ENCODE data around the gene SORCS2. TPM values are rescaled to one million over a fixed set of nuclear protein-coding genes. Genes with fewer than 3 reads are reported as not detected.

Gene SORCS2
- polyA plus RNA-seq, 3 donors = 0.46 to 0.55 TPM; not detected in 1

DNA sequence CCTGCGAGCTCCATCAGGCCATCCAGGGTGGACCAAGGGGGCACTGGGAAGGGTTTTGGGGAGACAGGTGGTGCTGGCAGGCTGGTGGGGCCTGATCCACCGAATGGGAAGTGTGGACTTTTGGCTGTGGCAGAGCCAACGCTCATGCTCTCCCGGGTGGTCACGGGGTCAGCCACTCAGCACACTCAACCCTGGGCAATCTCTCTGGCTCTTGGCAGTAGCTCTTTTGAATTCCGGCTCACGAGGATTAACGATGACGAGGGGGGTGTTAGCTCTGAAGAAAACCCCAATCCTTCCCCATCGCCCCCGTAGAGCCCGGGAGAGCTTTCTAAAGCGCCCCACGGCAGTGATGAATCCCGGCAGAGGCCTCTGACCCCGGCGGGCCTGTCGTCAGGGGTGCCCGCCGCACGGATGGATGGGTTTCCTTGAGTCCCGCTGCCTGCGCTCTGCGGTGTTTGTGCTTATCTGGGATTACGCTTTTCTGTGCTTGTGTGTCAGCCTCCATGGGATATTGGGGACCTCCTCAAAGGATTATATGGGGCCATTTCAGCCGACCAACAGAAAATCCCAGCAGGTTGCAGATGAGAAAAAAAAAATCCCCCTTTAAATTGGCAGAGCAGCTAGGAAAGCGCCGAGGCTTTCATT lies 399.2 kb downstream of the SORCS2 start:
- TF ChIP-seq, protein P1, sequence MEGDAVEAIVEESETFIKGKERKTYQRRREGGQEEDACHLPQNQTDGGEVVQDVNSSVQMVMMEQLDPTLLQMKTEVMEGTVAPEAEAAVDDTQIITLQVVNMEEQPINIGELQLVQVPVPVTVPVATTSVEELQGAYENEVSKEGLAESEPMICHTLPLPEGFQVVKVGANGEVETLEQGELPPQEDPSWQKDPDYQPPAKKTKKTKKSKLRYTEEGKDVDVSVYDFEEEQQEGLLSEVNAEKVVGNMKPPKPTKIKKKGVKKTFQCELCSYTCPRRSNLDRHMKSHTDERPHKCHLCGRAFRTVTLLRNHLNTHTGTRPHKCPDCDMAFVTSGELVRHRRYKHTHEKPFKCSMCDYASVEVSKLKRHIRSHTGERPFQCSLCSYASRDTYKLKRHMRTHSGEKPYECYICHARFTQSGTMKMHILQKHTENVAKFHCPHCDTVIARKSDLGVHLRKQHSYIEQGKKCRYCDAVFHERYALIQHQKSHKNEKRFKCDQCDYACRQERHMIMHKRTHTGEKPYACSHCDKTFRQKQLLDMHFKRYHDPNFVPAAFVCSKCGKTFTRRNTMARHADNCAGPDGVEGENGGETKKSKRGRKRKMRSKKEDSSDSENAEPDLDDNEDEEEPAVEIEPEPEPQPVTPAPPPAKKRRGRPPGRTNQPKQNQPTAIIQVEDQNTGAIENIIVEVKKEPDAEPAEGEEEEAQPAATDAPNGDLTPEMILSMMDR (IDR thresholded peaks at IDR 0.05) = no peak
- H3K9ac ChIP-seq (ENCODE audit: insufficient read depth, low read length, poor library complexity, severe bottlenecking) = no peak overlapping the region
- no peaks in the 10 kb centered on the region for H3K9me3 ChIP-seq (replicated peaks in 1 of 2; ENCODE audit: control insufficient read depth in 1 of 2, insufficient read depth in 1 of 2, low read length in 2 of 2)
- peaks cover 0 to 6% of the 10 kb centered on the region in 2 donors for H3K27me3 ChIP-seq (ENCODE audit: control insufficient read depth in 2 of 2, insufficient read depth in 2 of 2, low read length in 2 of 2)
- peaks cover 7 to 11% of the 10 kb centered on the region in 2 donors for H3K4me1 ChIP-seq (ENCODE audit: control insufficient read depth in 1 of 2, insufficient read depth in 2 of 2, low read length in 2 of 2)
- Mint-ChIP-seq H3K27me3 (ENCODE audit: low read depth in 3 of 3) (peaks cover 9 to 33% (median 25%) of the 10 kb centered on the region in 3 donors), H3K4me3 (no peak overlapping the region), H3K36me3 (no peaks in the 10 kb centered on the region), H3K4me1 (peaks cover 16% of the 10 kb centered on the region), H3K9me3 (peaks cover 2 to 16% (median 9%) of the 10 kb centered on the region in 7 donors), H3K27ac (peak overlapping the region in 1 of 7 donors; percentile 15)
- H4K20me1 ChIP-seq (ENCODE audit: insufficient read depth, low read length) = no peaks in the 10 kb centered on the region
- 93% methylated on average over 23 of the region's 28 CpGs for WGBS (ENCODE audit: insufficient coverage)
- DNase-seq = no peak
- H2AFZ ChIP-seq (ENCODE audit: insufficient read depth, low read depth, low read length, poor library complexity, severe bottlenecking) = no peak overlapping the region
- no peaks in the 10 kb centered on the region for H3K79me2 ChIP-seq (ENCODE audit: insufficient read depth, low read length)
- intact Hi-C loops (cut with micrococcal nuclease) = no loop called here
- no peaks in the 10 kb centered on the region for H3K36me3 ChIP-seq (replicated peaks in 1 of 2; ENCODE audit: control insufficient read depth in 1 of 2, insufficient read depth in 2 of 2, low read length in 2 of 2)
- no peak overlapping the region for H3K4me3 ChIP-seq (replicated peaks in 1 of 3; ENCODE audit: low read depth in 2 of 3, low read length in 3 of 3)
- H3K27ac ChIP-seq (ENCODE audit: low read depth in 1 of 2, low read length in 2 of 2) = no peak overlapping the region
- no peak overlapping the region for H3K4me2 ChIP-seq (replicated peaks; ENCODE audit: extremely low read depth, low read length, poor library complexity, severe bottlenecking)

GRCh38 chr4:7593646-7594412 lies 401.5 kb downstream of the SORCS2 start:
- H3K4me1 ChIP-seq (ENCODE audit: control insufficient read depth in 1 of 2, insufficient read depth in 2 of 2, low read length in 2 of 2) = peaks cover 21% of the 10 kb centered on the region in 2 donors
- Mint-ChIP-seq H3K9me3 (peaks cover 2 to 18% (median 6%) of the 10 kb centered on the region in 7 donors), H3K27me3 (ENCODE audit: low read depth in 3 of 3) (peaks cover 10 to 19% (median 10%) of the 10 kb centered on the region in 3 donors), H3K4me1 (peaks cover 31% of the 10 kb centered on the region), H3K36me3 (no peaks in the 10 kb centered on the region), H3K27ac (no peak overlapping the region), H3K4me3 (no peak overlapping the region)
- no peak overlapping the region for H3K9ac ChIP-seq (ENCODE audit: insufficient read depth, low read length, poor library complexity, severe bottlenecking)
- no peak overlapping the region for H3K4me2 ChIP-seq (replicated peaks; ENCODE audit: extremely low read depth, low read length, poor library complexity, severe bottlenecking)
- intact Hi-C loops (cut with micrococcal nuclease) = no loop called here
- 55% methylated on average over 10 of the region's 21 CpGs for WGBS (ENCODE audit: insufficient coverage)
- no peaks in the 10 kb centered on the region for H3K27me3 ChIP-seq (ENCODE audit: control insufficient read depth in 2 of 2, insufficient read depth in 2 of 2, low read length in 2 of 2)
- no peaks in the 10 kb centered on the region for H3K9me3 ChIP-seq (replicated peaks in 1 of 2; ENCODE audit: control insufficient read depth in 1 of 2, insufficient read depth in 1 of 2, low read length in 2 of 2)
- H4K20me1 ChIP-seq (ENCODE audit: insufficient read depth, low read length) = no peaks in the 10 kb centered on the region
- H3K36me3 ChIP-seq (replicated peaks in 1 of 2; ENCODE audit: control insufficient read depth in 1 of 2, insufficient read depth in 2 of 2, low read length in 2 of 2) = no peaks in the 10 kb centered on the region
- no peak overlapping the region for H3K27ac ChIP-seq (ENCODE audit: low read depth in 1 of 2, low read length in 2 of 2)
- H3K79me2 ChIP-seq (ENCODE audit: insufficient read depth, low read length) = no peaks in the 10 kb centered on the region
- DNase-seq = no peak
- TF ChIP-seq, protein P1 (IDR thresholded peaks at IDR 0.05) = no peak
- H3K4me3 ChIP-seq (replicated peaks in 1 of 3; ENCODE audit: low read depth in 2 of 3, low read length in 3 of 3) = no peak overlapping the region
- H2AFZ ChIP-seq (ENCODE audit: insufficient read depth, low read depth, low read length, poor library complexity, severe bottlenecking) = no peak overlapping the region

Measured in CD14-positive monocyte (primary cell).